CD4-positive, alpha-beta memory T cell (primary cell): ENCODE data around the gene SEC24C. TPM values are rescaled to one million over a fixed set of nuclear protein-coding genes. Genes with fewer than 3 reads are reported as not detected.
"Not testable (repeated sequence)": the region's sequence is repeated elsewhere in the genome, so short reads cannot be mapped to it uniquely, and the experiment has no call there.

ENCODE experiments used
- CTCF ChIA-PET: fragments of 350-600 bp; sonication (Branson Sonifier 250); formaldehyde crosslinking; loops from one replicate; lab custom pipeline; 2021; ENCODE audit warnings: inconsistent platforms; ENCODE audit not compliant: partially characterized antibody; lab: Charles Lee
- POLR2A ChIA-PET: fragments of 350-600 bp; sonication (Branson Sonifier 250); formaldehyde crosslinking; loops from one replicate; lab custom pipeline; 2021; ENCODE audit not compliant: partially characterized antibody; lab: Charles Lee
- DNase-seq, 5 donors: peaks; one replicate each; pipeline versions ENCODE4 v3.0.0 to v3.0.0-alpha.2; 2020 to 2022; ENCODE audit warnings: mixed read lengths in 1 of 5
- H3K27ac ChIP-seq: one replicate; pipeline ENCODE4 v1.7.0; 2013; ENCODE audit warnings: low read depth, low read length
- H3K27me3 ChIP-seq: 2 replicates; pipeline ENCODE4 v1.7.0; 2013; ENCODE audit warnings: mild to moderate bottlenecking, low read length, moderate library complexity; ENCODE audit not compliant: insufficient read depth
- H3K36me3 ChIP-seq: 2 replicates; pipeline ENCODE4 v1.7.0; 2013; ENCODE audit warnings: mild to moderate bottlenecking, low read length, moderate library complexity; ENCODE audit not compliant: insufficient read depth
- H3K4me1 ChIP-seq: 2 replicates; pipeline ENCODE4 v1.7.0; 2013; ENCODE audit warnings: mild to moderate bottlenecking, low read length, moderate library complexity; ENCODE audit not compliant: insufficient read depth
- H3K4me3 ChIP-seq, 2 donors: one replicate each; pipeline ENCODE4 v1.7.0; 2013; ENCODE audit warnings: low read length in 2 of 2, mild to moderate bottlenecking in 1 of 2
- H3K9me3 ChIP-seq, 2 donors: one replicate each; pipeline ENCODE4 v1.7.0; 2013; ENCODE audit warnings: low read length in 2 of 2, control low read depth in 1 of 2; ENCODE audit not compliant: control insufficient read depth in 1 of 2
- H3K27ac Mint-ChIP-seq, 7 donors: one replicate each; pipeline ENCODE4 v1.8.0; 2020 to 2021; ENCODE audit warnings: mixed read lengths in 7 of 7, mild to moderate bottlenecking in 6 of 7, inconsistent platforms in 3 of 7, moderate library complexity in 3 of 7
- H3K27me3 Mint-ChIP-seq, 2 donors: one replicate each; pipeline ENCODE4 v1.8.0; 2020 to 2021; ENCODE audit warnings: mixed read lengths in 2 of 2
- H3K36me3 Mint-ChIP-seq, 2 donors: one replicate each; pipeline ENCODE4 v1.8.0; 2020 to 2021; ENCODE audit warnings: mixed read lengths in 2 of 2, inconsistent platforms in 1 of 2, mild to moderate bottlenecking in 1 of 2
- H3K4me1 Mint-ChIP-seq, 4 donors: one replicate each; pipeline ENCODE4 v1.8.0; 2020 to 2021; ENCODE audit warnings: mixed read lengths in 4 of 4, mild to moderate bottlenecking in 1 of 4
- H3K4me3 Mint-ChIP-seq, 8 donors: one replicate each; pipeline ENCODE4 v1.8.0; 2020 to 2021; ENCODE audit warnings: mixed read lengths in 8 of 8, mild to moderate bottlenecking in 7 of 8, moderate library complexity in 6 of 8, inconsistent platforms in 3 of 8
- H3K9me3 Mint-ChIP-seq, 8 donors: one replicate each; pipeline ENCODE4 v1.8.0; 2020 to 2021; ENCODE audit warnings: mixed read lengths in 8 of 8, mild to moderate bottlenecking in 5 of 8, inconsistent platforms in 3 of 8, moderate library complexity in 1 of 8
- intact Hi-C: fragments of 100-400 bp; cut with micrococcal nuclease; formaldehyde crosslinking; loops from one replicate; pipeline ENCODE4 v1.15.1; 2023
- polyA plus RNA-seq, 2 donors: library from polyadenylated mRNA; unstranded; fragments of 300-500 nt; fragmentation: Illumina TruSeq; gene quantifications; one replicate each; pipeline ENCODE4 v1.2.3, GENCODE V29; 2021
- total RNA-seq, 2 experiments: library from RNA; stranded (reverse); gene quantifications; one replicate each; pipeline ENCODE4 v1.2.3, GENCODE V29; 2021

Gene SEC24C
- total and polyA plus RNA-seq, 4 experiments from 2014 or later = 32.5 to 127 (median 97.5) TPM

GRCh38 chr10:73782749-73783085, 38.5 kb downstream of the SEC24C start:
- intact Hi-C loops = loop anchor here (10.0 kb wide), 2 partner anchors 1042 to 1452 kb away; partner anchors contain the start of genes COMTD1 and KAT6B
- CTCF ChIA-PET = interaction anchor here (1.1 to 8.0 kb wide), 4 partner anchors 11 to 36 kb away, joined by 3 to 101 read pairs (median 4); a partner anchor contains a TSS

GRCh38 chr10:73785211-73785720, 41.1 kb downstream of the SEC24C start, which contains the start of gene ZSWIM8:
Gene ZSWIM8, plus strand, starts transcription at chr10:73785606. Its CDS starts 273 bp downstream, at chr10:73785879.
- DNase-seq = peak; percentile 85 to 96 (median 89)
- H3K27ac ChIP-seq = peak within 1 kb of the TSS; percentile 77
- Mint-ChIP-seq H3K27ac (peak within 1 kb of the TSS; percentile 95 to 99 (median 99)), H3K27me3 (peaks cover 2% of the 10 kb centered on the region in 2 donors), H3K36me3 (peaks cover 9 to 40% of the 10 kb centered on the region in 2 donors), H3K9me3 (peaks cover 0 to 5% (median 0%) of the 10 kb centered on the region in 8 donors), H3K4me3 (peak within 1 kb of the TSS; percentile 94 to 99 (median 98)), H3K4me1 (peaks cover 35 to 67% (median 50%) of the 10 kb centered on the region in 4 donors)
- no peaks in the 10 kb centered on the region for H3K9me3 ChIP-seq
- H3K27me3 ChIP-seq = no peaks in the 10 kb centered on the region
- peaks cover 54% of the 10 kb centered on the region for H3K4me1 ChIP-seq
- peaks cover 14% of the 10 kb centered on the region for H3K36me3 ChIP-seq
- H3K4me3 ChIP-seq = peak within 1 kb of the TSS; percentile 62 to 64
- intact Hi-C loops = loop anchor here (1.0 to 10.0 kb wide), 8 partner anchors 13 to 1450 kb away; partner anchors contain the start of genes AP3M1, COMTD1, KAT6B and NDST2
- POLR2A ChIA-PET = interaction anchor here (0.7 to 10.8 kb wide), 9 partner anchors 9 to 55 kb away, joined by 3 to 286 read pairs (median 10); partner anchors contain the start of gene SEC24C
- CTCF ChIA-PET = interaction anchor here (1.3 to 2.2 kb wide), 4 partner anchors 9 to 41 kb away, joined by 5 to 14 read pairs (median 6); partner anchors contain the start of gene SEC24C

More at GRCh38 chr10:73782749-73783085, 38.5 kb downstream of the SEC24C start:
- Histone ChIP-seq H3K36me3 (peaks cover 8% of the 10 kb centered on the region), H3K4me1 (peaks cover 55% of the 10 kb centered on the region), H3K9me3 (no peaks in the 10 kb centered on the region), H3K4me3 (peak overlapping the region; percentile 79 to 90), H3K27ac (peak overlapping the region; percentile 90), H3K27me3 (no peaks in the 10 kb centered on the region)
- Mint-ChIP-seq H3K9me3 (peaks cover 0 to 5% (median 0%) of the 10 kb centered on the region in 8 donors), H3K27me3 (peaks cover 2% of the 10 kb centered on the region in 2 donors), H3K36me3 (peaks cover 5 to 35% of the 10 kb centered on the region in 2 donors), H3K27ac (peak overlapping the region; percentile 97 to 100 (median 99)), H3K4me1 (peaks cover 37 to 67% (median 54%) of the 10 kb centered on the region in 4 donors), H3K4me3 (peak overlapping the region; percentile 99 to 100 (median 100))
- no peak for DNase-seq
- POLR2A ChIA-PET = interaction anchor here (1.3 to 10.8 kb wide), 6 partner anchors 10 to 287 kb away, joined by 4 to 286 read pairs (median 24); partner anchors contain the start of gene SEC24C

- H3K4me3 ChIP-seq = peak overlapping the region; percentile 62 to 64
- CTCF ChIA-PET = interaction anchor here (1.3 to 2.2 kb wide), 5 partner anchors 9 to 42 kb away, joined by 5 to 14 read pairs (median 6); partner anchors contain the start of gene SEC24C
- no peaks in the 10 kb centered on the region for H3K9me3 ChIP-seq
- H3K27ac ChIP-seq = peak overlapping the region; percentile 77
- Mint-ChIP-seq H3K36me3 (peaks cover 14 to 45% of the 10 kb centered on the region in 2 donors), H3K9me3 (peaks cover 0 to 3% (median 0%) of the 10 kb centered on the region in 8 donors), H3K27ac (peak overlapping the region; percentile 95 to 99 (median 99)), H3K27me3 (peaks cover 2% of the 10 kb centered on the region in 2 donors), H3K4me1 (peaks cover 32 to 60% (median 45%) of the 10 kb centered on the region in 4 donors), H3K4me3 (peak overlapping the region; percentile 94 to 99 (median 98))
- H3K36me3 ChIP-seq = peaks cover 20% of the 10 kb centered on the region
- peaks cover 48% of the 10 kb centered on the region for H3K4me1 ChIP-seq
- DNase-seq = peak; percentile 58 to 75 (median 64)
- intact Hi-C loops = loop anchor here (1.0 to 10.0 kb wide), 8 partner anchors 14 to 1449 kb away; partner anchors contain the start of genes AP3M1, COMTD1, KAT6B and NDST2
- POLR2A ChIA-PET = interaction anchor here (0.7 to 10.8 kb wide), 10 partner anchors 9 to 56 kb away, joined by 3 to 286 read pairs (median 9); partner anchors contain the start of gene SEC24C
- H3K27me3 ChIP-seq = no peaks in the 10 kb centered on the region
Observed at GRCh38 chr10:73785721-73786511, 41.7 kb downstream of the SEC24C start.

GRCh38 chr10:73786512-73786885, 42.3 kb downstream of the SEC24C start:
- H3K27me3 Mint-ChIP-seq = peaks cover 2% of the 10 kb centered on the region in 2 donors
- ChIA-PET CTCF (interaction anchor here (1.3 to 2.2 kb wide), 5 partner anchors 8 to 43 kb away, joined by 5 to 14 read pairs (median 6); partner anchors contain the start of gene SEC24C), POLR2A (interaction anchor here (0.6 to 10.8 kb wide), 8 partner anchors 12 to 56 kb away, joined by 3 to 286 read pairs (median 10); partner anchors contain the start of gene SEC24C)
- no peaks in the 10 kb centered on the region for H3K9me3 ChIP-seq
- peaks cover 29 to 56% (median 42%) of the 10 kb centered on the region in 4 donors for H3K4me1 Mint-ChIP-seq
- H3K4me3 Mint-ChIP-seq = peak overlapping the region; percentile 91 to 99 (median 94)
- no peaks in the 10 kb centered on the region for H3K27me3 ChIP-seq
- H3K27ac ChIP-seq = peak overlapping the region; percentile 77
- peaks cover 26% of the 10 kb centered on the region for H3K36me3 ChIP-seq
- intact Hi-C loops = loop anchor here (5.0 to 10.0 kb wide), 3 partner anchors 1038 to 1448 kb away; partner anchors contain the start of genes COMTD1, KAT6B and SAMD8
- H3K36me3 Mint-ChIP-seq = peaks cover 20 to 51% of the 10 kb centered on the region in 2 donors
- peak overlapping the region; percentile 89 to 97 (median 95) for H3K27ac Mint-ChIP-seq
- no peak for DNase-seq
- H3K9me3 Mint-ChIP-seq = peaks cover 0 to 3% (median 0%) of the 10 kb centered on the region in 8 donors
- peaks cover 43% of the 10 kb centered on the region for H3K4me1 ChIP-seq
- peak overlapping the region; percentile 62 to 64 for H3K4me3 ChIP-seq

- POLR2A ChIA-PET = interaction anchor here (0.6 to 10.8 kb wide), 7 partner anchors 12 to 43 kb away, joined by 3 to 286 read pairs (median 13); partner anchors contain the start of gene SEC24C
- H3K9me3 ChIP-seq, H3K9me3 Mint-ChIP-seq, H3K27me3 Mint-ChIP-seq, H3K27ac ChIP-seq, DNase-seq, H3K27me3 ChIP-seq, H3K4me3 ChIP-seq: not testable (repeated sequence)
- H3K4me1 ChIP-seq = peaks cover 42% of the 10 kb centered on the region
- peaks cover 22 to 49% of the 10 kb centered on the region in 2 donors for H3K36me3 Mint-ChIP-seq
- intact Hi-C loops = loop anchor here (5.0 to 10.0 kb wide), 3 partner anchors 1038 to 1448 kb away; partner anchors contain the start of genes COMTD1, KAT6B and SAMD8
- CTCF ChIA-PET = interaction anchor here (1.4 to 2.2 kb wide), 3 partner anchors 14 to 43 kb away, joined by 5 to 14 read pairs (median 6); partner anchors contain the start of gene SEC24C
- H3K27ac Mint-ChIP-seq = peak overlapping the region in 6 of 7 donors; percentile 39 to 95 (median 50)
- peaks cover 33% of the 10 kb centered on the region for H3K36me3 ChIP-seq
- H3K4me3 Mint-ChIP-seq = peak overlapping the region; percentile 51 to 95 (median 68)
- peaks cover 26 to 51% (median 37%) of the 10 kb centered on the region in 4 donors for H3K4me1 Mint-ChIP-seq
Observed at GRCh38 chr10:73787031-73787800, 43.0 kb downstream of the SEC24C start.
